GM18505 (cell line): ENCODE results near the gene MGAT3.
"Not testable (repeated sequence)": the region's sequence is repeated elsewhere in the genome, so short reads cannot be mapped to it uniquely, and the experiment has no call there.

Source experiments
- ATAC-seq: cut with Tn5 transposase; IDR thresholded peaks from one replicate; pipeline ENCODE4 v1.9.1; 2021; ENCODE audit not compliant: unreplicated experiment
- POLR2A ChIP-seq: IDR thresholded peaks from 4 replicates; pipeline ENCODE4 v1.6.1; 2011; ENCODE audit warnings: borderline replicate concordance; ENCODE audit not compliant: insufficient read depth, insufficient read length; ENCODE audit errors: extremely low read depth

The MGAT3 gene

GRCh38 chr22:39456522-39457197, at the start of gene MGAT3:
MGAT3 (plus strand) TSS chr22:39457012; CDS start chr22:39487348, 30,336 bp downstream.
- no peak for ATAC-seq
- TF ChIP-seq POLR2A: no peak

- ATAC-seq: no peak
- TF ChIP-seq POLR2A: no peak
These were observed 48.6 kb upstream of the MGAT3 start for GRCh38 chr22:39408173-39408572.

- no peak for TF ChIP-seq POLR2A
- no peak for ATAC-seq
These were observed 48.0 kb upstream of the MGAT3 start for GRCh38 chr22:39408807-39409206.

GRCh38 chr22:39409516-39410029, 47.2 kb upstream of the MGAT3 start:
- TF ChIP-seq POLR2A: no peak
- no peak for ATAC-seq

- no peak for ATAC-seq
- TF ChIP-seq POLR2A: no peak
These were observed 46.5 kb upstream of the MGAT3 start for GRCh38 chr22:39410264-39410663.

GRCh38 chr22:39411828-39412365, 44.9 kb upstream of the MGAT3 start:
- not testable (repeated sequence) for ATAC-seq

- not testable (repeated sequence) for ATAC-seq
These were observed 43.6 kb upstream of the MGAT3 start for GRCh38 chr22:39413204-39413603.

GRCh38 chr22:39414377-39414776, 42.4 kb upstream of the MGAT3 start:
- no peak for ATAC-seq
- TF ChIP-seq POLR2A: no peak

GRCh38 chr22:39414886-39415285, 41.9 kb upstream of the MGAT3 start:
- TF ChIP-seq POLR2A: no peak
- ATAC-seq: no peak

- ATAC-seq: no peak
- TF ChIP-seq POLR2A: no peak
These were observed 41.3 kb upstream of the MGAT3 start for GRCh38 chr22:39415506-39415905.

- TF ChIP-seq POLR2A: no peak
- no peak for ATAC-seq
These were observed 40.5 kb upstream of the MGAT3 start for GRCh38 chr22:39416319-39416718.

- no peak for ATAC-seq
- no peak for TF ChIP-seq POLR2A
These were observed 39.2 kb upstream of the MGAT3 start for GRCh38 chr22:39417641-39418040.

- no peak for ATAC-seq
- TF ChIP-seq POLR2A: no peak
These were observed 38.1 kb upstream of the MGAT3 start for GRCh38 chr22:39418696-39419095.

GRCh38 chr22:39419096-39419495, 37.7 kb upstream of the MGAT3 start:
- ATAC-seq: no peak

More at GRCh38 chr22:39419096-39419495, 37.7 kb upstream of the MGAT3 start:
- no peak for TF ChIP-seq POLR2A
